ENCODE measurements around the gene NUSAP1. TPM values are rescaled to one million over a fixed set of nuclear protein-coding genes. Genes with fewer than 3 reads are reported as not detected.

The NUSAP1 gene
- total RNA-seq, 2 donors from 2014 or later: 3.9 to 28.2 TPM

DNA sequence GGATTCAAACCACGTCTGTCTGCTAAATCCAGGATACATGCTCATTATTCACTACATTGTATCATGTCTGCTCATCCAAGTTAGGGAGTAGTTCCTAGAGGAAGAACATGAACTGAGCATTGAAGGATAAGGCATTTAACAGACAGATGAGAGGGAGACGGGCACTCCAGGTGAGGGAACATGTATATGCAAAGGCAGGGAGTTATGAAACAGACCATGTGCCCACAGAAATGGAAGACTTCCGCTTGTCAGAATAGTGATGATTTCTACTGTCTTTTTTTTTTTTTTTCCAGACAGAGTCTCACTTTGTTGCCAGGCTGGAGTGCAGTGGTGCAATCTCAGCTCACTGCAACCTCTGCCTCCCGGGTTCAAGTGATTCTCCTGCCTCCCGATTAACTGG, 74.7 kb downstream of the NUSAP1 start:
- Histone ChIP-seq H3K4me1 (replicated peaks) (no peaks in the 10 kb centered on the region), H3K4me3 (no peak overlapping the region), H3K36me3 (no peaks in the 10 kb centered on the region), H3K9me3 (no peaks in the 10 kb centered on the region), H3K27me3 (replicated peaks; ENCODE audit: insufficient read depth) (no peaks in the 10 kb centered on the region), H3K27ac (no peak overlapping the region)
- intact Hi-C loops (cut with DNase I): no loop called here
- WGBS: 85% methylated on average over 5 of the region's 5 CpGs
- no peak for TF ChIP-seq POLR2AphosphoS5 (IDR thresholded peaks at IDR 0.05)
- TF ChIP-seq POLR2A (IDR thresholded peaks at IDR 0.05): no peak
- TF ChIP-seq, protein P1, sequence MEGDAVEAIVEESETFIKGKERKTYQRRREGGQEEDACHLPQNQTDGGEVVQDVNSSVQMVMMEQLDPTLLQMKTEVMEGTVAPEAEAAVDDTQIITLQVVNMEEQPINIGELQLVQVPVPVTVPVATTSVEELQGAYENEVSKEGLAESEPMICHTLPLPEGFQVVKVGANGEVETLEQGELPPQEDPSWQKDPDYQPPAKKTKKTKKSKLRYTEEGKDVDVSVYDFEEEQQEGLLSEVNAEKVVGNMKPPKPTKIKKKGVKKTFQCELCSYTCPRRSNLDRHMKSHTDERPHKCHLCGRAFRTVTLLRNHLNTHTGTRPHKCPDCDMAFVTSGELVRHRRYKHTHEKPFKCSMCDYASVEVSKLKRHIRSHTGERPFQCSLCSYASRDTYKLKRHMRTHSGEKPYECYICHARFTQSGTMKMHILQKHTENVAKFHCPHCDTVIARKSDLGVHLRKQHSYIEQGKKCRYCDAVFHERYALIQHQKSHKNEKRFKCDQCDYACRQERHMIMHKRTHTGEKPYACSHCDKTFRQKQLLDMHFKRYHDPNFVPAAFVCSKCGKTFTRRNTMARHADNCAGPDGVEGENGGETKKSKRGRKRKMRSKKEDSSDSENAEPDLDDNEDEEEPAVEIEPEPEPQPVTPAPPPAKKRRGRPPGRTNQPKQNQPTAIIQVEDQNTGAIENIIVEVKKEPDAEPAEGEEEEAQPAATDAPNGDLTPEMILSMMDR (IDR thresholded peaks at IDR 0.05): no peak
- DNase-seq (ENCODE audit: low spot score): no peak

DNA sequence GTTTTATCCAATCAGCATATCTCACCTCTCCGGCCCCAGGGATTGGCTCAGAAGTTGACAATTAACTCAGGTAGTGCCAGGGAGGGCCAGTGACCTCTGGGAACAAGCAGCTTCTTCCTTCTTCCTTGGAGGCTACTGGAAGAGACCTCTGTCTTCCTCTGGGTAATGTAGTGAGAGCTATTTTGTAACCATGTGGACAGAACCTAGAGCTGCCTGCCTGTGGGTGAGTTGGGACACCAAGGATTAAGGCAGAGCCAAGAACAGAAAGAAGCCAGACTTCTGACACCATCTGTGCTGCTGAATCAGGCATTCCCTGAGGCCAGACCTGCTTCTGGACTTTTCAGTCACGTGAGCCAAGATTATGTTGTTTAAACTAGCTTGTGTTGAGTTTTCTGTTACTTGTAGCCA, 75.6 kb downstream of the NUSAP1 start:
- H3K27ac ChIP-seq: no peak overlapping the region
- intact Hi-C loops (cut with DNase I): no loop called here
- 66% methylated on average over 2 of the region's 2 CpGs for WGBS
- no peaks in the 10 kb centered on the region for H3K36me3 ChIP-seq
- no peaks in the 10 kb centered on the region for H3K4me1 ChIP-seq (replicated peaks)
- no peak for DNase-seq (ENCODE audit: low spot score)
- no peak for TF ChIP-seq POLR2AphosphoS5 (IDR thresholded peaks at IDR 0.05)
- no peak for TF ChIP-seq POLR2A (IDR thresholded peaks at IDR 0.05)
- TF ChIP-seq, protein P1 (IDR thresholded peaks at IDR 0.05): no peak
- H3K27me3 ChIP-seq (replicated peaks; ENCODE audit: insufficient read depth): no peaks in the 10 kb centered on the region
- H3K4me3 ChIP-seq: no peak overlapping the region
- H3K9me3 ChIP-seq: no peaks in the 10 kb centered on the region

DNA sequence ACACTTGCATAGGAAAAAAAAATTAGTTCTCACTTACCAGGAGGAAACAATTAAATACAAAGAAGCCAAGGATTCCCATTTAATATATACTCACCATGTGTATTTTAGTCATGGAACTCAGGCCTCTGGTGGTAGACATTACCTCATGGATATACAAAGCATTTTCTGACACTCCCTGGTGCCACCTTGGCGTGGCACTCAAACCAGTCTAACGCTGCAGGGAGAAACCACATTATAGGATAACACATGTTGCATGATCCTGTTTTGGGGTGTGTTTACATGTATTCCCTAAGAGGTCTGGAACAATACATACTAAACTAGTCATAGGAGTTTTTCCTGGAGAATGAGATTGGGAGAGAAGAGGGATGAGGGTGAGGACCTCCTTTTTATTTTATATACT, 78.3 kb downstream of the NUSAP1 start:
- no peaks in the 10 kb centered on the region for H3K9me3 ChIP-seq
- no peaks in the 10 kb centered on the region for H3K27me3 ChIP-seq (replicated peaks; ENCODE audit: insufficient read depth)
- H3K27ac ChIP-seq: no peak overlapping the region
- TF ChIP-seq, protein P1 (IDR thresholded peaks at IDR 0.05): no peak
- TF ChIP-seq POLR2A (IDR thresholded peaks at IDR 0.05): no peak
- no peak for TF ChIP-seq POLR2AphosphoS5 (IDR thresholded peaks at IDR 0.05)
- H3K36me3 ChIP-seq: no peaks in the 10 kb centered on the region
- H3K4me3 ChIP-seq: no peak overlapping the region
- no peak for DNase-seq (ENCODE audit: low spot score)
- H3K4me1 ChIP-seq (replicated peaks): no peaks in the 10 kb centered on the region
- WGBS: 70% methylated on average over 2 of the region's 2 CpGs
- intact Hi-C loops (cut with DNase I): no loop called here

DNA sequence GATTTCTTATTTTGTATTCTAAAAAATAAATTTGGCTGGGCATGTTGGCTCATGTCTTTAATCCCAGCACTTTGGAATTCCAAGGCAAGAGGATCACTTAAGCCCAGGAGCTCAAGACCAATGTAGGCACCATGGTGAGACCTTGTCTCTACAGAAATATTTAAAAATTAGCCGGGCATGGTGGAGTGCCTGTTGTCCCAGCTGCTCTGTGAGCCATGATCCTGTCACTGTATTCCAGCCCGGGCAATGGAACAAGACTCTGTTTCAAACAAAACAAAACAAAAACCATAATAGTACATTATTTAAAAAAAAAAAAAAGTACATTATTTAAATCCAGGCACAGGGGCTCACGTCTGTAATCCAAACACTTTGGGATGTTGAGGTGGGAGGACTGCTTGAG, 78.8 kb downstream of the NUSAP1 start:
- intact Hi-C loops (cut with DNase I): no loop called here
- 90% methylated on average over 3 of the region's 3 CpGs for WGBS
- TF ChIP-seq POLR2AphosphoS5 (IDR thresholded peaks at IDR 0.05): no peak
- TF ChIP-seq, protein P1 (IDR thresholded peaks at IDR 0.05): no peak
- no peak for TF ChIP-seq POLR2A (IDR thresholded peaks at IDR 0.05)
- Histone ChIP-seq H3K4me1 (replicated peaks) (no peaks in the 10 kb centered on the region), H3K4me3 (no peak overlapping the region), H3K27ac (no peak overlapping the region), H3K9me3 (no peaks in the 10 kb centered on the region), H3K36me3 (no peaks in the 10 kb centered on the region), H3K27me3 (replicated peaks; ENCODE audit: insufficient read depth) (no peaks in the 10 kb centered on the region)
- no peak for DNase-seq (ENCODE audit: low spot score)

DNA sequence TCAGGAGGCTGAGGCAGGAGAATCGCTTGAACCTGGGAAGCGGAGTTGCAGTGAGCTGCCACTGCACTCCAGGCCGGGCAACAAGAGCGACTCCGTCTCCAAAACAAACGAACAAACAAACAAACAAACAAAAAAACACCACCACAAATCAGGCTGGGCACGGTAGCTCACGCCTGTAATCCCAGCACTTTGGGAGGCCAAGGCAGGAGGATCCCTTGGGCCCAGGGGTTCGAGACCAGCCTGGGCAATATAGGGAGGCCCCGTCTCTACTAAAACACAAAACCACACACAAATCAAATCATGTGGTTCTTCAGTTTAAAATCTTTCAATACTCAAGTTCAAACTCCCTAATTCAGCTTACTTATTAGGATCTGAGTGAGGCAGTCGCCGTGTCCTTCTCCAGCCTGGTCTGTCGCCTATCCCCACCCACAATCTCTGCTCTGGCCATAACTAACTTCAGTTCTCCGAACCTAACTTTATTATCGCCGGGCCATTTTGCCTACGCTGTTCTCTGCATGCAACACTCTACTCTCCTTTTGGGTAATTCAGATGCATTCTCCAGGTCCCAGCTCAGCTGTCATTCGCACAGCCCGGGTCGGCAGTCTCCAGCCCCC, 83.6 kb downstream of the NUSAP1 start:
- 35% methylated on average over 20 of the region's 20 CpGs for WGBS
- intact Hi-C loops (cut with DNase I): no loop called here

More for the DNA sequence above, 83.6 kb downstream of the NUSAP1 start:
- H3K4me1 ChIP-seq (replicated peaks): no peaks in the 10 kb centered on the region
- H3K36me3 ChIP-seq: no peaks in the 10 kb centered on the region
- peak overlapping the region; percentile 82 for H3K27ac ChIP-seq
- H3K4me3 ChIP-seq: peak overlapping the region; percentile 83 to 92
- no peaks in the 10 kb centered on the region for H3K9me3 ChIP-seq
- no peak for DNase-seq (ENCODE audit: low spot score)
- TF ChIP-seq POLR2A (IDR thresholded peaks at IDR 0.05) (no peak), POLR2AphosphoS5 (IDR thresholded peaks at IDR 0.05) (no peak)
- TF ChIP-seq, protein P1 (IDR thresholded peaks at IDR 0.05): no peak
- no peaks in the 10 kb centered on the region for H3K27me3 ChIP-seq (replicated peaks; ENCODE audit: insufficient read depth)
